ENCODE results near the gene LRRC8C.

DNA sequence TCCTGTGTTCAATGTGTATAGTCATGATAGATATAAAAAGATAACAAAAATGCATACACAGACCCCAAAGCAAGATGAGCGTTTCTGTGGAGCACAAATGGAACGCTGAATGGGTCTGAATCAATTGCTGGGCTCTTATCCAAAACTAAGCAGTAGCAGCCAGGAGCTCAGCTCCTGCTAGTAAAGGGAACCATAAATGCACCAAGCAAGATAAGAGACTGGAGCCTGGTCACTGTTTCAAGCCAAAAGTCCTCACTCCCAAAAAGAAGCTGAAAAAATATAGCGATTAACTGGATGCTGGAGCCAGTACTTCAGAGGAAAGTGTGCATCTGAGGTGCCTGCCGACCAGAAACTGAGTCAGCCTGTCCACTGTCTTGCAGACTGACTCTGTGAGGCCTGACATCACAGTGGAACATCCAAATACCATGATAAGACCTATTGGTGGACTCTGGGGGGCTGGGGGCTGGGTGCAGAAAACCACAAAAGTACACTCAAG is 68.9 kb downstream of the LRRC8C start:
- TF ChIP-seq, protein P1, sequence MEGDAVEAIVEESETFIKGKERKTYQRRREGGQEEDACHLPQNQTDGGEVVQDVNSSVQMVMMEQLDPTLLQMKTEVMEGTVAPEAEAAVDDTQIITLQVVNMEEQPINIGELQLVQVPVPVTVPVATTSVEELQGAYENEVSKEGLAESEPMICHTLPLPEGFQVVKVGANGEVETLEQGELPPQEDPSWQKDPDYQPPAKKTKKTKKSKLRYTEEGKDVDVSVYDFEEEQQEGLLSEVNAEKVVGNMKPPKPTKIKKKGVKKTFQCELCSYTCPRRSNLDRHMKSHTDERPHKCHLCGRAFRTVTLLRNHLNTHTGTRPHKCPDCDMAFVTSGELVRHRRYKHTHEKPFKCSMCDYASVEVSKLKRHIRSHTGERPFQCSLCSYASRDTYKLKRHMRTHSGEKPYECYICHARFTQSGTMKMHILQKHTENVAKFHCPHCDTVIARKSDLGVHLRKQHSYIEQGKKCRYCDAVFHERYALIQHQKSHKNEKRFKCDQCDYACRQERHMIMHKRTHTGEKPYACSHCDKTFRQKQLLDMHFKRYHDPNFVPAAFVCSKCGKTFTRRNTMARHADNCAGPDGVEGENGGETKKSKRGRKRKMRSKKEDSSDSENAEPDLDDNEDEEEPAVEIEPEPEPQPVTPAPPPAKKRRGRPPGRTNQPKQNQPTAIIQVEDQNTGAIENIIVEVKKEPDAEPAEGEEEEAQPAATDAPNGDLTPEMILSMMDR (IDR thresholded peaks at IDR 0.05): no peak
- TF ChIP-seq POLR2A (IDR thresholded peaks at IDR 0.05): no peak
- no peak for TF ChIP-seq POLR2AphosphoS5 (IDR thresholded peaks at IDR 0.05)
- TF ChIP-seq EP300 (IDR thresholded peaks at IDR 0.05): no peak

Data from upper lobe of left lung (tissue), 4 donors.